GM19452 (cell line): ENCODE data around the gene CBY2.

Experiments used
- ATAC-seq: cut with Tn5 transposase; IDR thresholded peaks from one replicate; pipeline ENCODE4 v1.9.1; 2021; ENCODE audit not compliant: unreplicated experiment

CBY2 gene

DNA sequence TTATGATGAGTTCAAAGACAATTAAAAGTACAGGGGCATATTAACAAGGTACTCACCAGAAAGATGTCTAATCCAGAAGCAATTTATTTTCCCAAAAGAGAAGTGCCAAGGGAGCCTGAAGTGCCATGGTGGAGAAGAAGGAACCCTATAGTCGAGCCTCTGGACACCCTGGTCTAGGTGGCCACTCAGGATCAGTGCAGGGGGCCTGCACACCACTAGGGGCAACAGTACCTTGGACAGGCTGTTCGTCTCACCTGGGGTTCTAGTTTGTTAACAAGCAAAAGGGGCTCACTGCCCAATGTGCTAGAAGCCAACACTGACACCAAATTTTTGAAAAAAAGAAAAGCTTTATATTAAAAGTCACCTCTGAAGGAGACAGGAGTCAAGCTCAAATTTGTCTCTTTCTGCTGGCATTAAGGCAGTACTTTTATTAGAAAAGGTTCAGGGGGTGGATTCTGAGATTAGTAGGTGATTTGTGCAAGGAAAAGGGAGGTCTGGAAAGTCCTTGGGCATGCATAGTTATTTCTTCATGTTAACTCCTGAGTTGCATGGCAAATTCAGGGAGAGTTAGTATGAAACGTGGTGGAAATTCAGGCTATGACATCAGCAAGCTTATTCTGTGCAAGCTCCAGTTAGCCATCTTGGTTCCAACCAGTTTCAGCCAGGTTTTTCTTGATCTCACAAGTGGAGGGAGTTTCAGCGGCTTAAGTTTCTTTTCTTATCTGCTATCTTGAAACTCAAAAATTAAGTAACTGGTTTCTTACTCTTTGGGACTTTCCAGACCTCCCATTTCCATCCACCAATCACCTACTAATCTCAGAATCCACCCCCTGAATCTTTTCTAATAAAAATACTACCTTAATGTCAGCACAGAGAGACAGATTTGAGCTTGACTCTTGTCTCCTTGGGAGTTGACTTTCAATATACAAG lies 884 bp upstream of the CBY2 start:
- ATAC-seq: peak; percentile 61

DNA sequence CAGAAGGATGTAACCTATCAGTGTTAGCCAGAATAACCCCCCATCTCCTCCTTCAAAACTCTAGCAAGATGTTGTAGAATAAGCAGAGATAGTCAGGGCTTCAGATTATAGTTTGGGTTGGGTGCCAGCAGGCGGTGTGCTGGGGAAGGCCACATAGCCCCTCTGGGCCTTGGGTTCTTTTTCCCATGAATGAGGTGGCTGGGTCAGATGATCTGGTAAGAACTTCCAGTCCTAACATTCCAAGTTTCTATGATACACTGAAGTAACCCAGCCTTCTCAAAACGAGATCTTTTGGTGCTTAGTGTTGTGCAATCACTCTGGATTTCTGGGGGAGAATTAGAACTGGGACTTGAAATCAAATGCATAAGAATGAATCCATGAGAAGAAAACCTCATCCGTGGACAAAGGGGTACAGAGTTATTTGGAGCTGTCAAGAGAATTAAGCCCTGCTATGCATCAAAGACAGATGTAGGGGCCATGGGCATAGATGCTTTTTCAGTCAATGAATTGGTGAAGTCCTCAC lies 810 bp downstream of the CBY2 start:
- no peak for ATAC-seq

DNA sequence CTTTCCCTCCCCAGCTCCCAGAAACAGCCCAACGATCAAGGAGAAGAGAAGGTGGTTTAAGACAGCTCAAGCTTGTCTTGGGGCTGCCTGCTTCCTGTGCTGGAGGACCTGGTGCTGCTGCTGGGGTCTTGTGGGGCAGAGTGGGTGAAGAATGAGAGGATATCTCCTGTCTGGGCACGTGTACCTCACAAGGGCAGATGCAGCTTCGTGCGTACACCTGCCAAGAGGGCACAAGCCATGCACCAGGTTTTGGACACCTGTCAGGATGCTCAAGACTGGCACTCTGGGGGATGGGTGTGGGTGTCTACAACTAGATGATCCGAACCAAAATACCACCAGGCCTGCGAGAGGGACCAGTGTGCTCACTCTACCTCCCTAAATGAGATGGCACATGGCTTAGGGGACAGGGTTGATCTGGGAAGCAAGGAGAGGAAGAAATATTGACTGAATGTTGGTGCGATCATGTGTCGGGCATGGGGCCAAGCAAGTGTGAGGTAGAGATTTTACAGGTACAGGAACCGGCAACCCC lies 2.2 kb downstream of the CBY2 start:
- ATAC-seq: no peak

DNA sequence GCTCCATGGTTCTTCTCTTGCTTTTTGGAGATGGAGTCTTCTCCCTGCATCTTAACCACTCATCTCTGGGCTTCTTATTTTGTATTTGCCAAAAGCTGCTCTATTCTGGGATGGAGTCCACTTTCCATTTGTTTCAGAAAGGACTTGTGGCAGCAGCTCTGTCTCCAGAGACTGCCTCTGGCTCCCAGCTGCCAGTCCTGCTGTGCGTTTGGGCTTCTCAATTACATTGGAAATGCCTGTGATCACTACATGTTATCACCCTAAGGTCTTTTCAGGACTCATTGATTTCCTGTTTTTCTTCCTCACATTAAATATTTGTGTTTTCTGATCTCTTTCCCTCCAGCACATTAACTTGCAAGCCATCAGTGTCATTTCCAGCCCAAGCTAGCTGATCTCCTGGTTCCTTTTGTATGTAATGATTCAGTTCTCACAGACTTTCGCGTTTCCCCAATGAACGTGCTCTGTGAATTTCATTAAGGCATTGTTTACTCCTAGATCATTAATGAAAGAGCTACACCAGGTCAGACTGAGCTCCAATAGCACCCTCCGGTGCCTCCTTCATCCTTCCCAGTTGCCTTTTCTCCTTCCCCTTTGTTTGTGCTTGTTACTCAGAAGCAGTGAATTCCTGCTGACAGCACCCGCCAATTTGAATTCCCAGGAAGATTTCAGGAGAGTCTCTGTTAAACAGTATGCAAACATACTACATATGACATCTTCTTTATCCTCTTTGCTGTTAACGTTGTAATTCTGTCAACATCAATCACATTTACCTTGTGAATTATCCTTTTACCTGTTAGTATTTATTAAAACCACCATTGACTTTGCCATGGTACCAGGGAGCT lies 3.0 kb downstream of the CBY2 start:
- no peak for ATAC-seq

DNA sequence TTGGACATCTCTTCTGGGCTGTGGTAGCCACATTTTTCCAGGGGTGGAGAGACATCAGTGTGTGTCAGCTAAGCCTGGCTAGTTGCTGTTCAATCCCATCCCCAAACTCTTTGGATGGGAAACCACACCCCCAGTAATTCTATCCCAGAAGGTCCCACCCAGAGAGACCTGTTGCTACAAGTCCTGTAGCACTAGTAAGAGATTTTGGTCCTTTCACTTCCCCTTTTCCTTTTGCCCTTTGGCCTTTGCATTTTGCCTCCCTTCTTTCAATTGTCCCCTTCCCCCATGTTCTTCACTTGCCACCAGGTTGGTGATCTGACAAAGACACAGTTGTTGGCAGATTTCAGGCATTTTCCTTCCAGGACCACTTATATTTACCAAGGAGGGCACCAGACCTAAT lies 3.8 kb downstream of the CBY2 start:
- ATAC-seq: no peak

DNA sequence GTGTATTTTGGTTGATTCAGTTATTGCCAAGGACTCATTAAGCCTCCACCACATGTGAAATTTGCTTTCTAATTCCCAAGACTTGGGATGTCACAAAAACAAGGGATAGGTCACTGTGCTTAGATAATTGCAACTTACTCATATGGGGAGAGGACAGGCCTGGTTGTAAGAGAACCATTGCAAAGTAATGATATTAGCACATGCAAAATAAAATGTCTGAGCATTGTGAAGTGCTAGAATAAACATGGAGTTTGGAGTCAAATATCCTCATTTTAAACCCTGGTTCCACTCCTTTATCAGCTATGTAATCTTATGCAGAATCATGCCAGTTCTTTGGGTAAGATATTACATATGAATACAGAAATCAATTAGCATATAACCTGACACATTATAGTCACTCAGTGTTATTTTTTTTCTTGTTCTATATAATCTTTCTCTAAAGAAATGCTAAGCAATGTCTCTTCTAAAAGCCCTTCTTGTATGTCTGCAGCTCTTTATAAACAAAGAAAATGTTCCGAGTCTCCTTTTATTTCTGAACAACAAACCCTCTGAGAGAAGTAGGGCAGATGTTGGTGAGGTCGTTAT lies 5.5 kb downstream of the CBY2 start:
- ATAC-seq: no peak

DNA sequence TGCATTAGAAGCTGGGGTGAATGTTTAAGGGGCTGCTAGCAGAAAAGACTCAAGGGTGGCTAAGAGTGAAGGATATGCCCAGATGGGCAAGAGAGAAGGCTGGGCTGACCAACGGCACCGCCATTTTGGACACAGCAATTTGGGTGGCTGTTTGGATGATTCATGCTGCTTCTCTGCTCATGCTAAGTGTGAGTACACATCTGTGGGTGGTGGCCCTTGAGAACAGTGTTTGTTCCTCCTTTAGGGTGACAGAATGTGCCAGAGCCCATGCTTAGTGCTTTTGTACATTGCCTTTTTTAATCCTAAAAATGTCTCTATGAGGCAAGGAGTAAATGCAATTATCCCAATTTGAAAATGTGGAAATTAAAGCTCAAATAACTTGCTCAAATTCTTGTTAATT lies 9.8 kb downstream of the CBY2 start:
- ATAC-seq: no peak

DNA sequence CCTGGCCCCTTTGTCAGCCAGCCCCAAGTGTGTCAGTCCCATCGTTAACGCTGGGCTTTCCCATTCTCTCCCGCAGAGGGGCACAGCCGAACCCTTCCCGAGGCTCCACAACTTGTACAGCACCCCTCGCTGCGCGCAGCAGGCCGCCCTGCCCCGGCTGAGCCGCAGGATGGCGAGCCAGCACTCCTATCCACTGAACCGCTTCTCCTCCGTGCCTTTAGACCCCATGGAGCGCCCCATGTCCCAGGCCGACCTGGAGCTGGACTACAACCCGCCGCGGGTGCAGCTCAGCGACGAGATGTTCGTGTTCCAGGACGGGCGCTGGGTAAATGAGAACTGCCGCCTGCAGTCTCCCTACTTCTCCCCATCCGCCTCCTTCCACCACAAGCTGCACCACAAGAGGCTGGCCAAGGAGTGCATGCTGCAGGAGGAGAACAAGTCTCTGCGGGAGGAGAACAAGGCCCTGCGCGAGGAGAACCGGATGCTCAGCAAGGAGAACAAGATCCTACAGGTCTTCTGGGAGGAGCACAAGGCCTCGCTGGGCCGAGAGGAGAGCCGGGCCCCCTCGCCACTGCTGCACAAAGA lies 11.1 kb downstream of the CBY2 start:
- no peak for ATAC-seq

DNA sequence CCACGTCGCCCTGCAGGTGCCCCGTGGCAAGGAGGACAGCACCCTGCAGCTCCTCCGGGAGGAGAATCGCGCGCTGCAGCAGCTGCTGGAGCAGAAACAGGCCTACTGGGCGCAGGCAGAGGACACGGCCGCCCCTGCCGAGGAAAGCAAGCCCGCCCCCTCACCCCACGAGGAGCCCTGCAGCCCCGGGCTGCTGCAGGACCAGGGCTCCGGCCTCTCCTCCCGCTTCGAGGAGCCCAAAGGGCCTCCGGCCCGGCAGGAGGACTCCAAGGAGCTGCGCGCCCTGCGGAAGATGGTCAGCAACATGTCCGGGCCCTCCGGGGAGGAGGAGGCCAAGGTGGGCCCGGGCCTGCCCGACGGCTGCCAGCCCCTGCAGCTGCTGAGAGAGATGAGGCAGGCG lies 11.6 kb downstream of the CBY2 start:
- ATAC-seq: no peak

DNA sequence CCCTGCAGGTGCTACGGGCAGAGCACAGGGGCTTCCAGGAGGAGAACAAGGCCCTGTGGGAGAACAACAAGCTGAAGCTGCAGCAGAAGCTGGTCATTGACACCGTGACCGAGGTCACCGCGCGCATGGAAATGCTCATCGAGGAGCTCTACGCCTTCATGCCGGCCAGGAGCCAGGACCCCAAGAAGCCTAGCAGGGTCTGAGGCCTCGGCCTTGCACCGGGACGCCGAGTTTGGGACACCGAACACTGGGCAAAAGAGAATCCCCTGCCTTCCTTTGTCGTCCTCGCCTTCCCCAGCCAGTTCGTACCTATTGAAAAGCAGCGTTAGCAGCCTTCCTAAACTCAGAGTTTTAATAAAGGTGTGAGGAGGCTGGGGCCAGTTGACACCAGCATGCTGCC lies 12.1 kb downstream of the CBY2 start:
- ATAC-seq: no peak

DNA sequence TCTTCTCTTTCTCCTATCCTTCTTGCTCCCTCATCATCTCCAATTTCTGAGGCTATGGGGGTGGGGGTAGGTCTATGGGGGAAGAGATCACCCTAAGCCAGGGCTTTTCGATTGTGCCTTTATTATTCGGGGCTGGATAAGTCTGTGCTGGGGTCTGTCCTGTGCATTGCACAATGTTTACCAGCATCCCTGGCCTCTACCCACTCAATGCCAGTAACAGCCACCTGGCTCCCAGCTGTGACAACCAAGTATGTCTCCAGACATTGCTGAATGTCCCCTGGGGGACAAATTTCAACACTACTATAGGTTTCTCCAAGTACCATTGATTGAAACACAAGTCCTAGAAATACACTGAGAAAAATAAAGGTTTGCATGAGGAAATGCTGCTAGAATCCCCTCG lies 13.2 kb downstream of the CBY2 start:
- ATAC-seq: no peak

DNA sequence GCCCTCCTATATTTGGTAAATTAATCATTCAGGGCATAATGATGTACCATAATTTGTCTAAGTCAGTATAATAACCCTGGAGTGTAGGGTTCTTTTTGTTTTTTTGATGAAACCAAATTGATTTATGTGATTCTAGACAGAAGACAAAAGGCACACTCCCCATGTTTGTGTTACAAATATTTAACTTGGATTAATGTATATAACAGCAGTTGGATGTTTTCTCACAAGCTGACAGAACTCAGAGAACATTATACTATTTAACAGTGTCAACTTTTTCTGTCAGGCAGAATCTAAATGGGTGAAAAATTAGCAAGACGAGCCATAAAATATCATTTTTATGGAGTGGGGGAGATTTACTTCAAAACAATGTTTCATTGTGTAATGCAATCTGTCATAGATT lies 15.2 kb downstream of the CBY2 start:
- ATAC-seq: no peak

DNA sequence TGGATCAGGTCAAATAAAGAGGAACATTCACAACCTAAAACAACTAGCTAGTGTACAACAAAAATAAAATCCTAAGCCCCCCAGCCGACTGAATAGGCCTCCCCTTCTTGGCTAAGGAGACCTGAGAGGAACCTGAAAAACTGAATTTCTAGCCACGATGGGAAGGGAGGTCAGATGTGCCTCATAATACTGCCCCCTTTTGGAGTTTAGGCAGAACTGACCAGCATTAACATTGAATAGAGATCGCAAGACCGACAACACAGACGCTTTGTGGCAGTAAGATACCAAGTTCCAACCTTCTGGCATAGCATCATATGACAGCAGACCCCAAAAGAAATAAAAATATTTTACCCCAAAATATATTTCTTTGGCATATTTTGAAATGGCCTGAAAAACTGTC lies 15.9 kb downstream of the CBY2 start:
- ATAC-seq: no peak

DNA sequence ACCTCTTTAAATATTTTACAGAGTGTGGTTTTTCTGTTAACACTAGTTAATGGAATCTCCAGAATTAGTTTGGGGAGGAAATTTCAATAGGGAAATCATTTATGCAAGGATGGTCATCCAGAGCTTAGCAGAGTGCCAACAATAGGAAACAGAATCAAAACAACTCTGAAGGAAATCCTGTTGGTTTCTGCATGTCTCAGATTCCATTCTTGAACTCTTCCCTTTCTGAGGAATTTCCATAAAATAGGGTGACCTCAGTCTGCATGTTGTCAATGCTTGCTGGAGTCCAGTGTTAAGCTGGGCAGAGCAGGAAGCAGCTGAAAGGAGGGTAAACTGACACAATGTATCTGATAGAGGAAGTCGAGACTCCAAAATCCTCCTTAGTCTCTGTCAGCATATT lies 16.9 kb downstream of the CBY2 start:
- ATAC-seq: no peak

DNA sequence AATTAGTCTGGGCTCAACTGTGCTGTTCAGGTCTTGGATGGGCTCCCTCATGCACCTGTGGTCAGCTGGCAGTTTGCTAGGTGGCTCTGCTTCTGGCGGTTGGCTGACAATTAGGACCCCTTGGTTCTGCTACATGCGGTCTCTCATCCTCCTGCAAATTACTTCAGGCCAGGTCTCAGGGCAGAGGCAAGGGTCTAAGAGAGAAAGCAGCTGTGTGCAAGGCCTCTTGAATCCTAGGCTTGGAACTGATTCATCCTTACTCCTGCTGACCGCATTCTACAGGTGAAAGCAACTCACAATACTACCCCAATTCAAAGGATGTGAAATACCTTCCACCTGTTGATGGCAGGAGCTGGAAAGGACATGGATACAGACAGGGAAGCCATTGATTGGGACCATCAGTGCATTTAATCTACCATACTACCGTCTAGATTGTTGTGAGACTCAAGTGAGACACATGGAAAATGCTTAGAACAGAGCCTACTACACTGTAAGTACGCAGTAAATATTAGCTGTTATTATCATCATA lies 19.1 kb downstream of the CBY2 start:
- no peak for ATAC-seq

DNA sequence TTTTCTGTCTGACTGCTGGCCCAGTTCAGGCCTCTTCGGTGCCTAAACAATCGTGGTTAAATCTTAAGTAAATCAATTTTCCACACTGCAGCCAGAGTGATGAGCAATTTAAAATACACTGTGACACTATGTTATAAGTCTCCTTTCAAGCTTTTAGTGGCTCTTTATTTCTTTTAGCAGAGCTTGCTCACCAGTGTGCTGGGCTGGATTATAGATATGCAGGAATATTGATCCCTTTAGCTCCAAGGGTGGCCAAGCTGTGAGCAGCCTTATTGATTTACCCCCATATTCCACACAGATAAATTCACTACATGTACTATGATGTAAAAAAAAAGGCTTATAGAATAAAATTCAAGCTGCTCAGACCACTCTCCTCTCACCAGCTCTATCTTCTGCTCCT lies 21.7 kb downstream of the CBY2 start:
- no peak for ATAC-seq

DNA sequence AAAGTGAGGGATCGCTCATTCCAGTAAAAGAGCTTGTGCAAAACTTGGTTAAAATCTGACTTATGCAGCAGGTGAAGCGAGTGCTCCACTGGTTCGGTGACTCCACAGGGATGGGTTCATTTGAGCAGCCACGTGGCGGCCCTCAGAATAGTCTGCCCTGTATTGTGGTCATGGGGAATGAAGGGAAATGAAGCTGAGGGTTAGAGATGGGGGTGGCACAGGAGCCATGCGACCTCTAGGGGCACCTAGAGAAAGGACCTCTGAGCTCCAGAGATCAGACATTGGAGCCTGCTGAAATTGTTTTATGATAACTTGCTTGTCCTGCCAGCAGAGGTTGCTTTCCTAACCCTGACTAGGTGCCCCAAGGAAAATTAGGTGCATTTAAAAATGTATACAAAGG lies 26.6 kb downstream of the CBY2 start:
- ATAC-seq: no peak

DNA sequence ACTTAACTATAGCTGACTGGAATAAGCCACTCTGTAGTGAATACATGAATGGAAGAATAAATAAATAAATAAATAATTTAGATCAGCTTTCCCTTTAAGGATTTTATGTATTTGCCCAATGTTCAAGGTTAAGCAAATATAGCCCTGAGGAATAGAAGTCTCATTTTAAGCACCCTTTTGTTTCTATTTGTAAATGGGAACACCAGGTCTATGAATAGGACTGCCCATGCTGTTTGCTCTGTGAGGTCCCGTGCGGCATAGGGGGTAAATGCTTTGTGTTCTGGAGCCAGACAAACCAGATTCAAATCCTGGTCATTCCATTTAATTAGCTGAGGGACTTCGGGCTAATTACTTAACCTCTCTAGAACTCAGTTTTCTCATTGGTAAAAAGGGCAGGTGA lies 29.3 kb downstream of the CBY2 start:
- ATAC-seq: no peak

DNA sequence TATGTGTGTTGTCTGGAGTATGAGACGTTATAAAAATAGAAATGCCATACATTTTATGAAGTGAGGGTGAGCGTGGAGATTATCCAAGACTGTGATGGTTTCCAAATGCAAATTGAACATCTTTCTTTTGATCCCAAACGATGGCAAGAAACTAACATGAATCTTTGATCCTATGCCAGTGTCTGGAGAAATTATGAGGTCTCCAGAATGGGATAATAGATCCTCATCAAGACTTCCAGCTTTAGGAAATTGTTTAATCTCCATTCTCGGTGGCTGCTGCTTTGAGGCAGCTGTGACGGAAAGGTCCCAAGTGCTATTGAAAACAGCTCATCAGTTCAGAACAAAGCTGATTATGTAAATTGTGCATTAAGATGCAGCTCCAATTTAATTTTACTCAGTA lies 30.8 kb downstream of the CBY2 start:
- ATAC-seq: no peak

DNA sequence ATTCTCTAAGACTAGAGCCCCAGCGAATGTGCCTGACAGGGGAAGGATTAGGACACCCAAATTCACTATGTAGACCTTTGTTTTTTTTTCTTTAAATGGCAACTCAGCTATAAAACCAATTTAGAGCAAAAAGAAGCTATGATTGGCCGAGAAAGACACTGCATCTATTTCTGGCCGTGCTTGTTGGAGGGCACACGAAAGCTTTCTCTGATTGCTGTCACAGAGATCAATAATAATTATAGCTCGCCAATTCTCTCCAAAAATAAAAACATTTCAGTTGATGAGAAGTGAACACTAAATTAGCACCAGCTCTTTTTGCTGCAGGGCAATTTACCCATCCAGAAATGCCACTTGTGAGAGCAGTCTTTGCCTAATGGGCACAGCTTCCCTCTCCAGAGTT lies 31.2 kb downstream of the CBY2 start:
- no peak for ATAC-seq

DNA sequence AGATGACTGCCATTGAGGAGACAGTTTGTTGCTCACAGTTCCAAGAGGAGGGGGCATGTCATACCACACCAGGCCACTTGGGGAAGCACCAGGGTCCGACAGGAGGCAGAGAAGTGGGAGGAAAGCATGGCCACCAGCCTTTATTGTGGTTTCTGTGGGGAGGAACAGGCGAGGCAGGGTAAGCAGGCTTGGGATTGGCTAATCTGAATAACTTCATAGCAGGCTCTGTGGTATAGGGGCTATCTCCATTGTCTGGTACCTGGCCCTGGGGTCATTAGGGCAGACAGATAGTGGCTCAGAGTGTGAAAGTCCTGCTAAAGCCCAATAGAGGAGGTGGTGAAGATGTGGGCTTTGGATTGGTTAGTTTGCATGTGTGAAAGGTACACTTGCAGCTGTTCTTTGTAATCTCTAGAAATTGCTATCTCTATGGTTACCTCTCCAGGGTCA lies 35.5 kb downstream of the CBY2 start:
- no peak for ATAC-seq
